ENCODE results near the gene MRTFA.

DNA sequence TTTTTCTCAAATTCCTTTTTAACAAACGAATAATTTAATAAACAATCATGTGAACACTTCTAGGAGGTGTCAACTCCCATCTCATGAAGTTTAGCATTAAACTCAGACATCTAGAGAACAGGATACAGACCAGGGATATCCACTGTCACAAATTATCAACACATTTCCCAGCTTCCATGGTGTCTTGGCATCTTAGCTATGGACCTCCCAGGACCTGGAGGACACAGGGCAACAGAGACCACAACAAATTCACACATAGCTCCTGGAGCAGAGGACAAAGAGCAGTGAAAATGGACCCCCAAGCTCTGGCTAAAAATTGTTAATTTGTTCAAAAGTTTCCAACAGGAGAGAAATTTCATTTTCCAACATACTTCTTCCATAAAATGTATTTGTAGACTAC is 163.9 kb downstream of the MRTFA start:
- TF ChIP-seq CTCF (IDR thresholded peaks at IDR 0.05) (no peak), POLR2A (IDR thresholded peaks at IDR 0.05) (no peak)

All from right lobe of liver (tissue), 4 donors.